Measurements from ENCODE around the gene SYMPK.

SYMPK gene

GRCh38 chr19:45771311-45771933 lies 91.5 kb downstream of the SYMPK start:
- DNase-seq = no peak
- Mint-ChIP-seq H3K4me3 (peak overlapping the region; percentile 95), H3K4me1 (peaks cover 20% of the 10 kb centered on the region), H3K27me3 (ENCODE audit: low read depth, poor library complexity) (no peaks in the 10 kb centered on the region), H3K27ac (no peak overlapping the region), H3K9me3 (no peaks in the 10 kb centered on the region), H3K36me3 (ENCODE audit: low read depth) (peaks cover 17% of the 10 kb centered on the region)
- no peak for TF ChIP-seq CTCF (IDR thresholded peaks at IDR 0.05)

GRCh38 chr19:45770192-45771101 lies 92.5 kb downstream of the SYMPK start:
- Mint-ChIP-seq H3K4me3 (peak overlapping the region; percentile 95), H3K4me1 (peaks cover 27% of the 10 kb centered on the region), H3K27ac (peak overlapping the region; percentile 99), H3K9me3 (no peaks in the 10 kb centered on the region), H3K27me3 (ENCODE audit: low read depth, poor library complexity) (no peaks in the 10 kb centered on the region), H3K36me3 (ENCODE audit: low read depth) (peaks cover 16% of the 10 kb centered on the region)
- peak; percentile 91 for TF ChIP-seq CTCF (IDR thresholded peaks at IDR 0.05)
- DNase-seq = peak; percentile 95

GRCh38 chr19:45769821-45770191 lies 93.1 kb downstream of the SYMPK start:
- no peaks in the 10 kb centered on the region for H3K27me3 Mint-ChIP-seq (ENCODE audit: low read depth, poor library complexity)
- H3K9me3 Mint-ChIP-seq = no peaks in the 10 kb centered on the region
- H3K27ac Mint-ChIP-seq = peak overlapping the region; percentile 99
- H3K4me3 Mint-ChIP-seq = peak overlapping the region; percentile 95
- TF ChIP-seq CTCF (IDR thresholded peaks at IDR 0.05) = no peak
- DNase-seq = peak; percentile 52
- H3K36me3 Mint-ChIP-seq (ENCODE audit: low read depth) = peaks cover 13% of the 10 kb centered on the region
- H3K4me1 Mint-ChIP-seq = peaks cover 33% of the 10 kb centered on the region

- TF ChIP-seq CTCF (IDR thresholded peaks at IDR 0.05) = no peak
- H3K9me3 Mint-ChIP-seq = no peaks in the 10 kb centered on the region
- peaks cover 39% of the 10 kb centered on the region for H3K4me1 Mint-ChIP-seq
- peak within 1 kb of the TSS; percentile 95 for H3K4me3 Mint-ChIP-seq
- H3K27ac Mint-ChIP-seq = peak within 1 kb of the TSS; percentile 99
- no peaks in the 10 kb centered on the region for H3K27me3 Mint-ChIP-seq (ENCODE audit: low read depth, poor library complexity)
- peak; percentile 99 for DNase-seq
- H3K36me3 Mint-ChIP-seq (ENCODE audit: low read depth) = peaks cover 9% of the 10 kb centered on the region
Observed at GRCh38 chr19:45768984-45769782, 93.8 kb downstream of the SYMPK start, which contains the start of gene SIX5. Gene SIX5 (minus strand): TSS chr19:45769252. CDS start chr19:45768844, 408 bp downstream.

- H3K27me3 Mint-ChIP-seq (ENCODE audit: low read depth, poor library complexity) = no peaks in the 10 kb centered on the region
- H3K4me1 Mint-ChIP-seq = peaks cover 45% of the 10 kb centered on the region
- peak overlapping the region; percentile 95 for H3K4me3 Mint-ChIP-seq
- H3K27ac Mint-ChIP-seq = peak overlapping the region; percentile 99
- no peaks in the 10 kb centered on the region for H3K9me3 Mint-ChIP-seq
- H3K36me3 Mint-ChIP-seq (ENCODE audit: low read depth) = peaks cover 9% of the 10 kb centered on the region
- peak; percentile 69 for DNase-seq
- TF ChIP-seq CTCF (IDR thresholded peaks at IDR 0.05) = no peak
Observed at GRCh38 chr19:45768655-45768983, 94.3 kb downstream of the SYMPK start.
